ENCODE results near the gene RPP30.

RPP30 gene

DNA sequence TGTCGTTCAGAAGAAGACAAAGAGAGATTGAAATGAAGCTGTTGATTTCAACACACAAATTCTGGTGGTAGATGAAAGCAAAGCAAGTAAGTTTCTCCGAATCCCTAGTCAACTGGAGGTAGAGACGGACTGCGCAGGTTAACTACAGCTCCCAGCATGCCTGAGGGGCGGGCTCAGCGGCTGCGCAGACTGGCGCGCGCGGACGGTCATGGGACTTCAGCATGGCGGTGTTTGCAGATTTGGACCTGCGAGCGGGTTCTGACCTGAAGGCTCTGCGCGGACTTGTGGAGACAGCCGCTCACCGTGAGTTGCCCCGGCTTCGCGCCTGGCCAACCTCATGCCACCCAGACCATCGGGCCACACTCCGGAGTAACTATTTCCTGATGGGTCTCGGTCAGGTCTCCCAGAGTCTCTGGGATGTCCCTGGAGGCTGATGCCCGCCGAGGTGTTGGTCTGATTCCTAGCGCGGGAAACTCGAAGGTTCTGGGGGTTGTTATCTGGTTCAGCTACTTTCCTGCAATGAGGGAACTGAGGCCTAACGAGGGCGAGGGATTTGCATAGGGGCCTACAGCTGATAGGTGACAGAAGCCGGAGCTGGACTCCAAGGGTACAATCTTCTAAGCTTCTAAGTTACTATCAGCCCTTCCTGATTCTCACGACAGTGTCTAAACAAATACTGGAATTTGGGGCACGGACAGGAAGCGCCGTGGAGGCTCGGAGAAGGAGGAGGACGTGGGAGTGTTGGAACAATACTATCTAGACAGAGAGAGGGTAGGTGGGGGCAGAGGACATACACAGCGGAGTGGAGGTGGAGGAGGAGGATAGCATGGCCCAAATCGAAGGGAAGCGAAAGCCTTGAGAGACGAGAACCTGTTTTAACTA is at the start of gene RPP30:
TSS of gene RPP30 (plus strand) at position 209 of the 882 bp plus-strand sequence. CDS start at position 222, 13 bp downstream.
- DNase-seq (ENCODE audit: low read depth in 2 of 2) = peak; percentile 67 to 74

DNA sequence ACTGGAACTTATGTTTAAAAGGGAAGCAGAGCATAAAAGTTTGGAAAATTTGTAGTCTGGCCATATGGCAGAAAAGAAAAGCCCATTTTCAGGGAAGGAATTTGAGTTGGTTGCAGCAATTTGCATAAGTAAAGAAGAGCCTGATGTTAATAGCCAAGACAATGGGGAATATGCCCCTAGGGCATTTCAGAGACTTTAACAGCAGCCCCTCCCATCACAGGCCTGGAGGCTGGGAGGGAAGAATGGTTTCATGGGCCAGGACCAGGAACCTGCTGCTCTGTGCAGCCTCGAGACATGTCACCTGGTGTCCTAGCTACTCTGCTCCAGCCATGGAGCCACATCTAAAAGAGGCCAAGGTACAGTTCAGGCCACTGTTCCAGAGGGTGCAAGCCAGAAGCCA is 49.3 kb upstream of the RPP30 start:
- no peak for DNase-seq (ENCODE audit: low read depth in 2 of 2)

DNA sequence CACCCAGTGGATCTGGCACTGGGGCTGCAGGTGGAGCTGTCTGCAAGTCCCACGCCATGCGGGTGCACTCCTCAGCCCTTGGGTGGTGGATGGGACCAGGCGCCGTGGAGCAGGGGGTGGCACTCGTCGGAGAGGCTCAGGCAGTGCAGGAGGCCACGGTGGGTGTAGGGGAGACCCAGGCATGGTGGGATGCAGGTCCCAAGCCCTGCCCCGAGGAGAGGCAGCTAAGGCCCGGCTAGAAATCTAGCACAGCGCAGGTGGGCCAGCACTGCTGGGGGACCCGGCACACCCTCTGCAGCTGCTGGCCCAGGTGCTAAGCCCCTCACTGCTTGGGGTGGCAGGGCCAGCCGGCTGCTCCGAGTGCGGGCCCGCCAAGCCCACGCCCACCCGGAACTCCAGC is 39.7 kb upstream of the RPP30 start:
- DNase-seq (ENCODE audit: low read depth in 2 of 2) = no peak

GRCh38 chr10:90834326-90834725 is 37.4 kb upstream of the RPP30 start:
- no peak for DNase-seq (ENCODE audit: low read depth in 2 of 2)

DNA sequence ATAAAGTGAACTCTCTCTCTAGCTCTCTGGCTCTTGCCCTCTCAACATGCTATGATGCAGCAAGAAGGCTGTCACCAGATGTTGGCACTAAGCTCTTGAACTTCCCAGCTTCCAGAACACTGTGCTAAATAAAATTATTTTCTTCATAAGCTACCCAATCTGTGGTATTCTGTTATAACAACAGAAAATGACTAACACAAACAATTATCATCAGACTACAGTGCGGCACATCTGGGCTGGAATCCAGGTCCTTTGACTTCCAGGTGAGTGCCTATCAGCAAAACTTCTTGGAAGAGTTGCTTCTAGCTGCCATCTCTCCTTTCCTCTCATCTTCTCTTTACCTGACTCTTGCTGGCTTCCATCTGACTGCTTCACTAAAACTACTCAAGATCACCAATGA is 34.3 kb upstream of the RPP30 start:
- DNase-seq (ENCODE audit: low read depth in 2 of 2) = no peak

GRCh38 chr10:90842725-90843124 is 29.0 kb upstream of the RPP30 start:
- DNase-seq (ENCODE audit: low read depth in 2 of 2) = no peak

GRCh38 chr10:90845726-90846125 is 26.0 kb upstream of the RPP30 start:
- no peak for DNase-seq (ENCODE audit: low read depth in 2 of 2)

DNA sequence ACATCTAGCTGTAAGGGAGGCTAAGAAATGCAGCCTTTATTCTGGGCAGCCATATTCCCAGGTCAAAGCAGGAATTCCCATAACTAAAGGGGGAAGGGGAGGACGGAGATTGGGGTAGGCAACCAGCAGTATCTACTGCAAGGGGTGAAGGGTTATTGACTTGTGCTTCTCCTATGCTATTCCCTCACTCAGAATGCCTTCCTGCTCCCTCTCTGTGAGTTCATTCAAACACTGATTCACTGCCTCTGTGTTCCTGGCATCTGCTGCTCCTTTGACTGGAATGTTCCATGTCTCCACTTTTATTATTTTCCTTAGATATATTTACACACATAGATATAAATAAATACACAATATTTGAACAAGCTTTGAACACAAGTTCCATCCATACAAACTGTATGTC is 25.0 kb upstream of the RPP30 start:
- DNase-seq (ENCODE audit: low read depth in 2 of 2) = no peak

GRCh38 chr10:90847436-90847835 is 24.3 kb upstream of the RPP30 start:
- DNase-seq (ENCODE audit: low read depth in 2 of 2) = no peak

GRCh38 chr10:90849956-90850749 is 21.6 kb upstream of the RPP30 start:
- DNase-seq (ENCODE audit: low read depth in 2 of 2) = no peak

DNA sequence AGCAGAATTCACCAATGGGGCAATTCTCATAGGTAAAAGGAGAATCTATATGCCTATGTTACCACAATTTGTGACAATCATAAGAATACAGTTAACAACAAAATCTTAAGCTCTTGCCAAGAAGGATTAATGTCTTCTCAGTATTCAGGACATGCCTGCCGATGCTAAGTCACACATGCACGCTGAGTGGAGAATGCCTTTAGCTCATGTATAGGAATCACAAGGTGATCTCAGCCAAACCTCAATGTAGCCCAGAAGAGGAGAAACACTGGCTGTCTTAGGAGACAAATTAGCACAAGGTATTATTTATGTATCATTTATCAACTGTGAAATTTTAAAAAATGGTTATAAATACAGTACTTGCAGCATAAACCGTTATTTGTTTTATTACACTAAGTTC is 16.6 kb upstream of the RPP30 start:
- DNase-seq (ENCODE audit: low read depth in 2 of 2) = no peak

- no peak for DNase-seq (ENCODE audit: low read depth in 2 of 2)
Observed at GRCh38 chr10:90856261-90856660, 15.5 kb upstream of the RPP30 start.

DNA sequence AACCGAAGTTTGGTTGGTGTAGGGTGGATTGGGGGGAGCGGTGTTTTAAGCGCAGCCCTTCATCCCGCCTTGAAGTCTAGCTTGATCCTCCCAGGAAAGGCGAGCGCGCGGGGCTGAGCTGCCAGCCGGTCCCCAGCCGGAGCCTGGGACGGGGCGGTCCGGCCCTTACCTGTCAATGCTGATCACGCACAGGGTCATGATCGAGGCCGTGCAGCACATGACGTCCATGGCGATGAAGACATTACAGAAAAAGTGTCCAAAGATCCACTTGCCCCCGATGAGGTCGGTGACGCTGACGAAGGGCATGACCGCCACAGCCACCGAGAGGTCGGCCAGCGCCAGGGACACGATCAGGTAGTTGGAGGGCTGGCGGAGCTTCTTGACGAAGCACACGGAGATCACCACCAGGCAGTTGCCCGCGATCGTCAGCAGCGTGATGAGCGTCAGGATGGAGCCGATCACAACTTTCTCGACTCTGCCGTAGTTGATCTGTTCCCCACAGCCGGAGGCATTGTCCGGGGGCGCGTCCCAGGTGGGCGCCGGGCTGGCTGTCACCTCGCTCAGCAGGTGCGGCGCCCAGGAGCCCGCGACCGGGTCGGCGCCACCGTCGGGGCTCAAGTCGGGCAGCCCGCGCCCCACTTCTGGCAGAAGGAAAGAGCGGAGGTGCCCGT is 14.7 kb upstream of the RPP30 start:
- peak in 1 of 2 donors; percentile 3 for DNase-seq (ENCODE audit: low read depth in 2 of 2)

- DNase-seq (ENCODE audit: low read depth in 2 of 2) = peak; percentile 41 to 65
Observed at GRCh38 chr10:90857635-90858460, 13.9 kb upstream of the RPP30 start, which contains the start of gene HTR7. Gene HTR7 (minus strand): TSS chr10:90858039. CDS start chr10:90857671, 368 bp downstream.

- DNase-seq (ENCODE audit: low read depth in 2 of 2) = no peak
Observed at GRCh38 chr10:90858461-90858968, 13.3 kb upstream of the RPP30 start.

DNA sequence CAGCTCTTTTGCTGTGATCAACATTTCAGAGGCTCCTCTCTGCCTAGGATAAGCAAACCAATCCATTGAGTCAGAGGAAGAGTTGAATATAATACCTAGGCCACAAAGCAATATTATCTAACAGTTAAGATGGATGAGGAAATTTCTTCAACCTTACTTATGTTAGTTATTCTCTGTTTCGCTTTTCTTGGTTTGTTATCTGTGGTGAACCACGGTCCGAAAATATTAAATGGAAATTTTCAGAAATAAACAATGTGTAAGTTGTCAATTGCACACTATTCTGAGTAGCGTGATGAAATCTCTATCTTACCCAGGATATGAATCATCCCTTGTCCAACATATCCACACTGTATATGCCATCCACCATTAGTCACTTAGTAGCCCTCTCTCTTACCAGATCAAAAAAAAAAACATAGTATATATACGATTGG is 12.4 kb upstream of the RPP30 start:
- no peak for DNase-seq (ENCODE audit: low read depth in 2 of 2)

- no peak for DNase-seq (ENCODE audit: low read depth in 2 of 2)
Observed at GRCh38 chr10:90860790-90861189, 11.0 kb upstream of the RPP30 start.

DNA sequence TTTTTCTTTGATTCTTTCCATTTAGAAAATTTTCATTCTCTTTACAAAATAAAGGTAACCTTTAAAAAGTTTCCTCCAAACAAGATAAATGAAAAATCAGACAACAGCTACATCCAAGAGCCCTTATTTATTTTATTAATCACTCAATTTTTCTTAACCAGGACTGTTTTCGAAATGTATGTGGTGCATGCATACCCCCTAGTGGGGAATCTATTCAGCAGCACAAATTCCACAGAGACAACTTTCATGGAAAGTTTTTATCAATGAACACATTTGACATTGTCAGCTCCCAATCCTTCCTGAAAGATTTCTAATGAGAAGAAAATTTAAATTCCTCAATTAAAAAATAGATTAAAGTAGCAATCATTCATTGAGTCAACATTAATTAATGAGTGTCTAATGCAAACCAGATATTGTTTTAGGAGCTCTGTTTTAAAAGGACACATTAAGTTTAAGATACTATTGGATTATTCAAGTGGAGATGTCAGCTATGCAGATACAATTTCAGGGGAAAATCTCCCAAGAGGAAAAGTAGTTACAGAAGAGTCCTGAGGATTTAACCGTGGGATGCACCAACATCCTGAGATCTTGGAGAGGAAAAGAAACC is 8.8 kb upstream of the RPP30 start:
- no peak for DNase-seq (ENCODE audit: low read depth in 2 of 2)

DNA sequence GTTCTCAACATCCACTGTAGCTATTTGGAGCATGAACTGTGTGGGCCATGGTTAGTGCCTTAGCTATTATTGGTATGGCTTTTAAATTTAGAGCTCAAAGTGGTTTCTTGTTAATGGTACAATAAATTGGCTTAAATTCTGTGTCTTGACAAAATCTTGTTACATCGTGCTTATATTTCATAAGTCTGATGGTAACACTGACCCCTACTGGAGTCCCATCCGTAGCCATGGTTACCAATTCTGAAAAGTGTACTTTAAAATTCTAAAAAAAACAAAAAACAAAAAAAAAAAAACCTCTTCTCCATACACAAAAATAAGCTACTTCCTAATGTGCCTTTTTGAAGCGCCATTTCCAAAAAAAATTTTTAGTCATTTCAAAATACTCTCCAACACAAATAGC is 6.4 kb upstream of the RPP30 start:
- DNase-seq (ENCODE audit: low read depth in 2 of 2) = no peak

DNA sequence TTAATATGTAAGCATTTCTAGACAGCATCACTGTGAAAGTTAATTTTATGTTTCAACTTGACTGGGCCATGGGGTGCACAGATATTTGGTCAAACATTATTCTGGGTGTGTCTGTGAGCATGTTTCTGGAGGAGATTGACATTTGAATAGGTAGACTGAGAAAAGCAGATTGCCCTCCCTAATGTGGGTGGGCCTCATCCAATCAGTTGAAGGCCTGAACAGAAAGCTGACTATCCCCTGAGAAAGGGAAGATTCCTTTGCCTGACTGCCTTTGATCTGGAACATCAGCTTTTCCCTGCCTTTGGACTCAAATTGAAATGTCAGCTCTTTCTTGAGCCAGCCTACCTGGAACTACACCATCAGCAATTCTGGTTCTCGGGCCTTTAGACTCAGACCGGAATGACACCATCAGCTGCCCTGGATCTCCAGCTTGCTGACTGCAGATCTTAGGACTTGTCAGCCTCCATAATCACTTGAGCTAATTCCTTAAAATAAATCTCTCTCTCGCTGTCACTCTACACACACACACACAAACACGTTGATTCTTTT is 5.7 kb upstream of the RPP30 start:
- DNase-seq (ENCODE audit: low read depth in 2 of 2) = no peak
